Left kidney (tissue), 2 donors: ENCODE results near the gene MAP4K4. TPM values are rescaled to one million over a fixed set of nuclear protein-coding genes. Genes with fewer than 3 reads are reported as not detected.

Experiments used
- DNase-seq: peaks from one replicate; pipeline ENCODE4 v3.0.0-alpha.2; 2013
- polyA plus RNA-seq: library from polyadenylated mRNA; unstranded; fragments of 120-200 nt; gene quantifications from one replicate; pipeline ENCODE4 v1.2.1, GENCODE V29; 2013; ENCODE audit not compliant: insufficient read length

The MAP4K4 gene
- polyA plus RNA-seq, 1 donor, result 88.4 TPM

DNA sequence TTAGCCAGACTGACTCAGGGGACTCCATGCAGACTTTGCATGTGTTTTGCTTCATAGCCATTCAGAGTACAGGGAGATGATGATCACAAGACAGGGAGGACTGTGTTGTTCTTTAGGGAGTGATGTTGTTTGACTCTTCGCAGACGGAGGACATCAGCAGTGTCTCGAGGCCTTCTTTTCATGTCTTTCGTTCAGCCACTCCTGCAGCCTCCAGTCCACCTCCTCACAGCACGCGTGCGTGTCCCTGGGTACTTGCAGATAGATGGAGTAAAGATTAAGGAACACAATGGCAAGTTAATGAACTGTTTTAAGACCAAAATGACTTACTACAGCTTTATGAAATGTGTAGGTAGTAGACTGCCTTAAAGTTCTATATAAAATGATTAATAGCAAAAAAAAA lies 114.7 kb downstream of the MAP4K4 start:
- DNase-seq, result no peak

DNA sequence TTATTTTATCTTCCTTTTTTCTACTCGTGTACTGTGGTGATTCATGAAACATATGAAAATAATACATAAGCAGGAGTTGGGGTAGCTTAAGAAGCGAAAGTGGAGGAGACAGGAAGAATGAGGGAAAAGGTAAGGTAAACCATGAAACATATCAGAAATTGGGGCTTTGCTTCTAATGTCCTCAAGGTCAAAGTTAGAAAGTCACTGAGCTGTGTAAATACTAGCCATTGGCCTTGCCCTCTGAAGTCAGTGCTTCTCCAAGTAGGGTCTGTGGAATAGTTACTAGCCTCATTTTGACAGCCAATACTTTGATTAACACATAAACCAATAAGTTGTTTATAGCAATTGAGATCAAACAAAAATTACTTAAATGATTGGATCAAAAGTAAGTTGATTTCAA lies 117.2 kb downstream of the MAP4K4 start:
- no peak for DNase-seq

DNA sequence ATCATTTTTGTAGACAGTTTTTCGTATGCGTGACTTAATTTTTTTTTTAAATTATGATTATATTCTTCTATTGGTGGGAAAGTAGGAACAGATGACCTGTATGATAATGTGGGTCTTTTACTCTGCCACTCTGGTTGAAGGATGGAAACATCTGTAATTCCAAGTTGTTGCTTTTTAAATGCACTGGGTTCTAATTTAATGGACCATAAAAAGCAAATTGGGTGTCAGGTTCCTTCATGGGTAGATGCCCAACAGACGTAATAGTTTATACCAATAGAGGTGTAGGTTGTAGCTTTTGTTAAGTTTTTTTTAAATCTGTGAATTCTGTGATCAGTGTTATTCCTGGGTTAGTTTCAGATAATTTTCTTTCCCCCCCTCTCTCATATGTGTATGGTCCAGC lies 117.6 kb downstream of the MAP4K4 start:
- DNase-seq, result no peak

DNA sequence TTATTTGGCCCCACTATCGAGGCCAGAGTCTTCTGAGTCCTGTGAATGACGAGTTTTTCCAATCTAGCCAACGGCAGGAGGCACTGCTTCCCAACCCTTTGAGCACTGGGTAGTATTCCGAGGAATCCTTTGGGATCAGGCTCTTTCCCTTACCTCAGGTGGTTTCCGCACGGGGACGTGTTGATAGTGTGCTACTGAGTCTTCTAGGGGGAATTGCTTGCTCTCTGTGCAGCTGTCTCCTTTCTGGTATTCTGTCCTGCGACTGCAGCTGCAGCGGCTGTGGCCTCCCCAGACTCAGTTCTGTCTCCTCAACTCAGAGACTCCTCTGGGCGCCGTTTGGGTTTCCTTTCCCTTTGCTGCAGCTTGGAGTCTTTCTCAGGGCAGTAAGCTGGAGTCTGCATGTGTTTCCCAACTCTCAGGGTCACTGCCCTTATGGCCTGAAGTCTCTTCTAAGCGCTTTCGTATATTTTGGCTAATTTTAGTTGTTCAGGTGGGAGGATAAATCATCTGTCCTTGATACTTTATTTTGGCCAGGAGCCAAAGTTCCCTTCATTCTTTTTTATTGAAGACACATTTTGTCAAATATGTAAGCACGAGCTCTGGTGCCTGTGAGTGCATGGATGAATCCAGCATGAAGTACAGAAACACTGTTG lies 118.4 kb downstream of the MAP4K4 start:
- DNase-seq, result no peak

DNA sequence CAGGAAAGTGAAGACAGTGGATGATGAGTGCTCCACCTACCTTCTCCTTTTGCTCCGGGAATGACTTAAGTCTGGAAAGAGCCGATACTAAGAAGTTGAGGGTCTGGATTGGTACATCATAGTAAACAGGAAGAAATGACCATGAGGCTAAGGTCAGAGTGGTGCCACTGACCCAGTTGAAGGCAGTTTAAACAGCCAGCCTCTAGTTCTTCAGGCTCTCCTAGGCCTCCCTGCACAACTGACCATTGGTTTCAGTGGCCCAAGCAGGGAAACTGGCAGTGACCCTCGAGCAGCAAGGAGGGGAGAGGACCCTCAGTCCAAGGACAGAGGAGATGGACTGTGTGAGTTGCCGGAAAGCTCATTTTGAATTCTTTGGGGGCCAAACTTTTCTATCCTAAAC lies 119.1 kb downstream of the MAP4K4 start:
- no peak for DNase-seq

DNA sequence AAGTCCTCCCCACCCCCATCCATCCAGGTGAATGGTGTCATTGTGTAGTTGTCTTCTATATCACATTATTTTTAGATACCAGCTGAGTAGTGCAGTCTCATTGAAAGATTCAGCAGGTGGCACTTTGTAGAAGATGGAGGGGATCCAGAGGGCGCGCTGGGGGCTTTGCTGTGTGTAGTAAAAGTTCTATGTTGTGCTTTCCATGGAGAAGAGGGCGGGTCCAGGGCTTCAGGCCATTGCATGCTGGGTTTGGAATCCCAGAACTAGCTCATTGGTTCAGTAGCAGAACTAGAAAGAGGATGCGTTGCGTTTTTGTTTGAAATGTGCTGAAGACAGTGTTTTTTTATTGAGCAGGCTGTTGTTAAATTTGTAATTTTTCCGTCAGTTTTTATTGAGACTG lies 120.0 kb downstream of the MAP4K4 start:
- DNase-seq, result no peak

DNA sequence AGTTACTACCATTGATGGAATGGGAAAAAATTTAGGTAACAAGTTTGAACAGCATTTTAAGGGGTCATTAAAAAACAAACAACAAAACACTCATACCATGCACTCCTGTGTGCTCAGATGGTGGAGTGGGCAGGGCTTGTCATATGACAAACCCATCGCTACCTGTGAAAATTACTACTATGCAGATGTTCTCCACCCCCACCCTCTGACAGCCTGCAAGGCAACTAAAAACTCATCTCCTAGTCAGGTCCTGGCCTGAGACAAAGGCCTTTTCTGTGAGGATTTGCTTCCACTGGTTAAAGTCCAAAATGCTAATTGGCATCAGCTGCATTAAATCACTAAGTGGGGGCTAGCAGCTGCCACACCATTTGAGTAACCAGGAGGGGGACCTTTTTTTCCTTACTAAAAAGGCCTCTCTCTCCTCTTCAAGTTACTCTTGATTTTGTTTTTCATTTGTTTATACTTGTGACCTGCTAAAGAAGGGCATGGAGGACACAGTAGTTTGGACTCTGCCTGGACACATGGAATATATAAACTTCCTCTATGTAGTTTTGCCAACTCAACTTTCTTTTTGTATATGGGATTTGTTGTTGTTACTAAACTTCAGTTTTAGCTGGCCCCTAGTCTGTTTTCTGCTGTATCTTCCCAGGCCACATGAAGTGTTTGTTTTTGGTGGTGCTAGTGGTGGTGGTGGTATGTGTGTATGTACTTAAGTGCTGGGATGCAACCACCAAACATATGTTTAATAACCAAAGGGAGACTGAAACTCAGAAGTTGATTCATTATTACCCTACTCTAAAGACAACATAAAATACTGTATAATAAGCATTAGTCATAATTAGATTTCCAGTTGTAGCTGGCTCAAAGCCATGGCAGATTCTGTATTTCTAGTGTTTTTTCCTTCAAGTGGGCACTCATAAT lies 121.3 kb downstream of the MAP4K4 start:
- no peak for DNase-seq

DNA sequence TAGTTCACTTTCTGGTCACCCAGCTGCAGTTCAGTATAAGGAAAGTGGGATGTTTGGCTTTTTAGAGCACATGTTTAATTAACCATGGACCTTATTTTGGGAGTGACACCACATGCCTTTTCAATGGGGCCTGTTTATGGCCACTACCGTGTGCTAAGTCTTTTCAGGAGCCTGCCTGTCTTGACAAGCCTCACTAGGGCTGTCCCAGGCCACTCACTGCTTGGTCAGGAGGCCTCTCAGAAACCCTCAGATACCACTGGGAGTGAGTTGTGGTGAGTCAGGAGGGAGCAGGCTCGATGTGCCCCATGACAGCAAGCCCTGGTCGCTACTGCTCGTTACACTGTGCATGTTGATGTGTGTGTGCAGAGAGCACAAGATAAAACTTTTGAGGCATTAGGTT lies 123.0 kb downstream of the MAP4K4 start:
- no peak for DNase-seq

DNA sequence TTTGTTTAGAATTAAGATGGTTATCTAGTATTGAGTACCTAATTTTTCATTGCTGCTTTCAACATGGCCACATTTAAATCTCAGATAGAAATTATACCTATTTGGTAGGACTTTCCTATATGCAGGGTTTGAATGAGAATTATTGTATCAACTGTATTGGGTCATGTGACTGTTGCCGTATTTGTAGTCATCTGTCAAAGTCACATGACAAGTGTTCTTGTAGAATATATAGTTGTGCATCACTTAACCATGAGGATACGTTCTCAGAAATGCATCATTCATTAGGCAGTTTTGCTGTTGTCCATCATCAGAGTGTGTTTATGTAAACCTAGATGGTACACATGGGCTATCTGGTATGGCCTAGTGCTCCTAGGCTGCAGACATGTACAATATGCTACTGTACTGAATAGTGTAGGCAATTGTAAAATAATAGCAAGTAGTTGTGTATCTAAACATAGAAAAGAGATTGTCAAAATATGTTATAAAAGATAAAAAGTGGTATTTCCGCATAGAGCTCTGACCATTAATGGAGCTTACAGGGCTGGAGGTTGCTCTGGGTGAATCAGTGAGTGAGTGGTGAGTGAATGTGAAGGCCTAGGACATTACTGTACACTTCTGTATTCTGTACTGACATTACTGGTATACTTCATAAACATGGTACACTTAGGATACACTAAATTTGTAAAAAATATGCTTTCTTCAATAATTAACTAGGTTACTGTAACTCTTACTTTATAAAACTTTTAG lies 123.7 kb downstream of the MAP4K4 start:
- no peak for DNase-seq

DNA sequence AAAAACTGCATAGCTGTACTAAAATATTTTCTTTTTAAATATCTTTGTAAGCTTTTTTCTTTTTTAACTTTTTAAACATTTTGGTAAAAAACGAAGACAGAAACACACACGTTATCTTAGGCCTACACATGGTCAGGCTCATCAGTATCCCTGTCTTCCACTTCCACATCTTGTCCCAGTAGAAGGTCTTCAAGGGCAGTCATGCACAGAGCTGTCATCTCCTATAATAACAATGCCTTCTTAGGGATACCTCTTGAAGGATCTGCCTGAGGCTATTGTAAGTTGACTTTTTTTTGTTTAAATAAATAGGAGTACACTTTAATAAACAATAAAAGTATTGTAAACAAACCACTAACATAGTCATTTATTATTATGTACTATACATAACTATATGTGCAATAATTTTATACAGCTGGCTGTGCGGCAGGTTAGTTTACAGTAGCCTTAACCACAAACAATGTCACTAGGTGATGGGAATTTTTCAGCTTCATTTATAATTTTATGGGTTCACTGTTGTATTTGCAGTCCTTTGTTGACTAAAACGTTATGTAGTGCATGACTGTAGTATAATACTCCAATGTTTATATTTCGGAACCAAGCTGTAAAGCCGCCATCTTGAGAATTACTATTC lies 124.4 kb downstream of the MAP4K4 start:
- no peak for DNase-seq

DNA sequence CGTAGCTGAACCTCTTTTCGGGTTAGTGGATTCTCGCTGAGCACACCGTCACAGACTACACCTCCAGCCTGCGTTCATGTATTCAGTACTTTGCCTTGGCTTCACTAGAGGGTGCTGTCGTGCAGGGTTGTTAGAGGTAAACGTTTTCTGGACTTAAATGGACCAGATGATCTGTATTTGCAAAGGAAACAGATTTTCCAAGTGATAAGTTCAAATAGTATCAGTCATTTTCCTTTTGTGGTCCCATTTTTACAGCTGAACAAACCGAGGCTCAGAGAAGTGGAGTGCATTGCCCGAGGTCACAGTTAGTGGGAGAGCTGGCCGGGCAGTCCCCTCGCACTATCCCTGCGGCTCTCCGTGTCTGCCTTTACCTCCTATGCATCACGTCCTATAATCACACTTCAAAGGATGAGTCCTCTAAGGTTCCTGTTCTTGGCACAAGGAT lies 125.9 kb downstream of the MAP4K4 start:
- peak; percentile 47 for DNase-seq

DNA sequence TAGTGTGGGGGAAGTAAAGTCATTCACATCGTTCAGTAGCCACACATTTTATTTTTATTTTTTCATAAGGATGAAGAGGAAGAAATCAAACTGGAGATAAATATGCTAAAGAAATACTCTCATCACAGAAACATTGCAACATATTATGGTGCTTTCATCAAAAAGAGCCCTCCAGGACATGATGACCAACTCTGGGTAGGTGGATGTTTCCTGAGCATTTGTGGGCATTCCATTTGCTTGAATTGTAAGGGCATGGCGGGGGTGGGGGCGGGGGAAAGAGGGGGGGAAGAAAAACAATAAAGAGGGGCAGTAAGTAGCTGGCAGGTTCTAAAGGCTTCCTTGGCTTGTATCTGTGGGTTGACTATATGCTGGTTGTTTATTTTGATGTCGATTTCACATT lies 126.4 kb downstream of the MAP4K4 start:
- DNase-seq, result no peak

DNA sequence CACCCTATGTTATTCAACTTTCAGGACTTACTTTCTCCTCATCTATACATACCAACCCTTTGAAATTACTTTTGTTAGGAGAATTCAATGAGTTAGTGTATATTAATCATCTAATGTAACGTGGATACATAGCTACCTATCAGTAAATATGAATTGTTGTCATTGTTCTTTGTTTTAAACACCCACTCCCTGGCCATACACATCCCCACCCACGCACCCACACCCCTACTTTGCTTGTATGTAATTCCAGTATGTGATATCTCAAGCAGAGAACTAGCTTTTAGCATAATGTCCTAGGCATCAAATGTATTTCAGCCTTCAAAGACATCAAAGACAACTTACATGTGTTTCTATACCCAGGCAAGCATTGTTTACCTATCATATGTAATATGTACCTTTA lies 129.2 kb downstream of the MAP4K4 start:
- no peak for DNase-seq

DNA sequence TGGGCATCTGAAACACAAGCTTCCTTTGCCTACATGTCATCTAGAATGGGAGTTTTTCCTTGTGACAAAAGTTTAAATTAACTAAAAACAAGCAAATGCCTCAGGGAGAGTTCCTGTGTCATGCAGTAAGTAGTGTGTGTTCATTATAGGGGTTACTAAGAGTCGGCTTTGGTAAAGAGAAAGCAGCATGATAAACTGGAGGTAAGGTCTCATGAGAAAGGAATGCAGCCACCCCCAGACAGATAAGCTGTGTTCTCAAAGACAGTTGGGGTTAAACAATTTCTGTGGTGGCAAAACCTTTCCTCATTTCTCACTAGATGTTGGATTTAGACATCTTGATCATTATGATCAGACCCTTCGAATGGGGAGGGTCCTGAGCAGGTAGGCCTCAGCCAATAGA lies 129.7 kb downstream of the MAP4K4 start:
- DNase-seq, result no peak

DNA sequence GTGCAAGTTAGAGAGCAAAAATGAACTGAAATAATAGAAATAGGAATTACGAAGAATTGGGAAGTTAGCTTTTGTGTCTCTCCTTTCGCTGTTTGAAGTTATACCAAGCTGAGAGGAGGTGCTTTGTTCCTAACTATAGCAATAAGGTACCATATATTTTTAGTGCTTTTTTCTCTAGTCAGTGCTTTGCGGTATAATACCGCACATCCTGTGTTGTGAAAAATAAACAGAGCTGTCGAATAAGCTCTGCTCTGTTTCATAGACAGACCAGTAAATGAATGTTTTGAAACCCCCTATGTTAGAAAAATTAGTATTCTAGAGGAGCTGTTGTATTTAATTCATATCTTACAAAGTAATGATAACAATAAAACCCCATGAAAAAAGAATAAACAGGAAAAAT lies 130.8 kb downstream of the MAP4K4 start:
- no peak for DNase-seq

DNA sequence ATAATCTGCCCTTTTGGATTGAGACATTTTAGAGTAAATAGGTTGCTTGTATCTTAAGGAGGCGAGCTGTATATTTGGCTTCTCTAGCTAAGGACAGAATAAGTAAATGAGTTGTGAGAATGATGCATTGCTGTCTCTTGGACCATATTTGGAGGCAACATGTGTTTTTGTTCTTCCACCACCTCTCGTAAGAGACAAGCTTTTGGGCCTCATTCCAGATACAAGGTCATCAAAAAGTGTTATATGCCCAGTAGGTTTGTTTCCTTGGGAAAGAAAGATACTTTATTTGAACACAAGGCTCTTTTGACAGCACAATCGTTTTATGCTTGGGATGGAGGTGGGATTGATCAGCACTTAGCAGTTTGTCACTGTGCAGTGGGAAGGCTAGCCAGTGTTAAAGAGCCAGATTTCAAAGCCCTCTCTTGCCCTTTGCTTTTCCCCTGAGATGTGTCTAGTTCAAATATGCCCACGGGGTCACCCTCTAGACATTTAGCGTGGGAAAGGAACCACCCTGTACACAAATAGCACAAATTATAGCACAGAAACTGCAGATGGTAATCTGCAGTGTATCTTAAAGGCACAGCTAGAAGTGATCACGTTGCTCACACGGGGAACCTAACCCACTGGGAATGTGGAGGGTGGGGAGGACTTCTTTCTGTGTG lies 131.3 kb downstream of the MAP4K4 start:
- no peak for DNase-seq

DNA sequence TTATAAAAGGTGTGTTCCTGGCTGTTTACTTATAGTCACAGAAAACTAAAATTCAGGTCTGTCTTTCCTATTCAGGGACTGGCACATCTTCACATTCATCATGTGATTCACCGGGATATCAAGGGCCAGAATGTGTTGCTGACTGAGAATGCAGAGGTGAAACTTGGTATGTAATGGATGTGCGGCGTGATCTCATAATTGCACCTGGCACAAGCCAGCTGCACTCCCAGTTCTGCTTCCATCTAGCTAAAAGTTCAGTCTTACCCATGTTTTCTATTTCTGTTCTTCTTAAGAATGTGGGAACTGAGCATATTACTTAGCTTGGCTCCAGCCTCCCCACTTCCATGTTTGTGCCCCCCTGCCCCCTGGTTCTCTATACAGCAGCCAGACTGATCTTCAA lies 131.9 kb downstream of the MAP4K4 start:
- DNase-seq, result no peak

DNA sequence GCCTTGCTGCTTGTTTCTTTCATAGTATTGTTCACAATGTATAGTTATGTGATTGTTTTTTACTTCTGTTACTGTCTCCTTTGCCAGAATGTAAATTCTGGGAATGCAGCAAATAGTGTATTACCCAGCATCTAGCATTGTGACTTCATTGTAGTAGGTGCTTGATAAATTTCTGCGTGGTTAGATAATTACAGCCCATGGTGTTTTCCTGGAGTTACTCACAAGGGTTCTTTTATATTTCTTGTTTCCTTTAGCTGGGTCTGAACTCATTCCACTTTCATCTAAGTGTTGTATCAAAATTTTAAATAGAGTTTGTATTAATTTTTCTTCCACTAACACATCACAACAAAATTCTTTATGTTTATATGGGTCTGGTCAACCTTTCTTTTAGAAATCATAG lies 132.6 kb downstream of the MAP4K4 start:
- no peak for DNase-seq

DNA sequence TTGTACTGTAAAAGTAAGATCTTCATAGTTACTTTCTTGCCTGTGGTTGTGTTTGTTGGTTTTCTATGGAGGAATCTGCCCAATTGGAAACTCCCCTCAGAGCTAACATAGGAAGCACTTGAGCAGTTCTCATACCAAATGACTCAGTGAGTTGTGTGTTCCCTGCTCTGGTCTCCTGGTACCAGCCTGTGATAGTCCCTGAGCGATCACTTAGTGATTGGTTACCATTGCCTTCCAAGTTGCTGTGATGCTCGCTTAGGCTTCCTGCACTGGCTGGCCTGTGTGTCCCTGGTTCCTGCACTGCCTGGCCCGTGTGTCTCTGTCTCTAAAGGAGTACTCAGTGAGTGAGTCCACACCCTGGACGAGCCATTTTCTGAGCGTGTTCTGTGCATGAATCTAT lies 133.0 kb downstream of the MAP4K4 start:
- no peak for DNase-seq

DNA sequence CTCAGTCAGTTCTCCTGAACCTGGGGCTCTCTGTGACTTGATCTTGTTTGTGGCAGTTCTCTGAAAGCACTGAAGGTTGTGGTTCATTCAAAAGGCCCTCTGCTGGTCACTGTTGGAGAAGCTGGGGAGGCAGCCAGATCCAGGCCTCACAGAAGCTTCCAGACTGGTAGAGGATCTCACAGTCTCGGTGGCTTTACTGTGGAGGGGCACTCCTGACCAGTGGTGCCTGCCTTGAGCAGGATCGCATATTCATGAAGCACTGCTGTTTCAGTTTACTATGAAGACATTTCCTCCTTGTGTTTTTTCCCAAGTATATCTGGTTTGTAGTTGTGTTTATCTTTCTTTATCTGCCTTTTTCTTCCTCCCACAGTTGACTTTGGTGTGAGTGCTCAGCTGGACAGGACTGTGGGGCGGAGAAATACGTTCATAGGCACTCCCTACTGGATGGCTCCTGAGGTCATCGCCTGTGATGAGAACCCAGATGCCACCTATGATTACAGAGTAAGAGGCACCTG lies 133.9 kb downstream of the MAP4K4 start:
- peak; percentile 71 for DNase-seq

DNA sequence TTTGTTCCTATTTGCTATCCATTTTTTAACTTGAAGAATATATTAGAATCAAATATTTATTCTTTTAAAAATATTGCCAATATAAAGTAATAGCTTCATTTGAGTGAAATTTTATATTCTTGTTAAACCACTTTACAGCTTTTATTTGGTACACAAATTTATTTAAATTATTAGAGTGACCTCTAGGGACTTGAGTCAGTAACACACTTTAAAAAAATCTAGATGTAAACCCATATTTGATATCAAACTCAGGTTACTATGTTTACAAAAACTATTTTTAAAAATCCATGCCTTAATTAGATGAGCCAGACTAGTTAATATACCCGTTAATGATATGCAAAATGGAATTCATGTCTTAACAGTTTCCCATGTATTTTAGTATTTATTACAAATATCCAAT lies 134.6 kb downstream of the MAP4K4 start:
- no peak for DNase-seq
